Measurements from ENCODE around the gene SYMPK. TPM values are rescaled to one million over a fixed set of nuclear protein-coding genes. Genes with fewer than 3 reads are reported as not detected.

SYMPK gene
- total and polyA plus RNA-seq, 12 donors = 22.4 to 75.0 (median 33.0) TPM

DNA sequence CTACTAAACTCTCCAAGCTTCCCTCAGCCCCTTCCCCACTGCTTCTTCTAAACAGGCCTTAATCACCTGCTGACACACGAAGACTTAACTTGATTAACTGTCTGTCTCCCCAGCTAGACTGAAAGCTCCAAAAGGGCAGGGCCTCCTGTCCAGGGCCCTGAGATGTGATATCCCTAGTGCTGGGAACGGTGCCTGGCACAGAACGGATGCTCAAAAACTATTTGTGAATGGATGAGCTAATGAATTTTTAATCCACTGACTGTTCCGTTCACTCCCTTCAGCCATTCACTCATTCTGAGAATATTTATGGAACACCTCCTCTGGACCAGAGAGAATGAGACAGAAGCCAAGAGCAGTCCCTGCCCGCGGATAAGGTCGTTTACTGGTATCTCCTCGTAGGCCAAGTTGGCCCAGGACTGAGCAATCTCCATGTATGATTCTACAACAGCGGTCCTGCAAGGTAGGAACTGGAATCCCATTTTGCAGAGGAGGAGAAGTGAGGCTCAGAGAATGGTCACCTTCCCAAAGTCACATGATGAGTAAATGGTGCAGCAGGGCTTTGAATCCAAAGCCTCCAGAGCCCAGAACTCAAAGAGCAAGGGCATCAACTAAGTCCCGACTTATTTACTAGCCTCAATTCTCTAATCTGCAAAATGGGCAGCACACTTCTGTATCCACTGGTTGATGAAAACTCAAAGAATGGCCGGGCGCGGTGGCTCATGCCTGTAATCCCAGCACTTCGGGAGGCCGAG lies 73.7 kb downstream of the SYMPK start:
- H3K4me3 ChIP-seq = no peak overlapping the region
- intact Hi-C loops (cut with DNase I) = no loop called here
- H3K4me1 ChIP-seq = peaks cover 6 to 71% (median 48%) of the 10 kb centered on the region in 9 donors
- 70 to 77% methylated on average over 15 of the region's 15 CpGs for WGBS, 2 donors
- no peaks in the 10 kb centered on the region for H3K9me3 ChIP-seq
- H3K27ac ChIP-seq = peak overlapping the region in 8 of 10 donors; percentile 1 to 53 (median 39)
- DNase-seq (peak in 1 of 2 donors; percentile 33), ATAC-seq (peak in 4 of 8 donors; percentile 3 to 31 (median 15))
- peaks cover 0 to 65% (median 25%) of the 10 kb centered on the region in 9 donors for H3K36me3 ChIP-seq
- TF ChIP-seq, protein P1, sequence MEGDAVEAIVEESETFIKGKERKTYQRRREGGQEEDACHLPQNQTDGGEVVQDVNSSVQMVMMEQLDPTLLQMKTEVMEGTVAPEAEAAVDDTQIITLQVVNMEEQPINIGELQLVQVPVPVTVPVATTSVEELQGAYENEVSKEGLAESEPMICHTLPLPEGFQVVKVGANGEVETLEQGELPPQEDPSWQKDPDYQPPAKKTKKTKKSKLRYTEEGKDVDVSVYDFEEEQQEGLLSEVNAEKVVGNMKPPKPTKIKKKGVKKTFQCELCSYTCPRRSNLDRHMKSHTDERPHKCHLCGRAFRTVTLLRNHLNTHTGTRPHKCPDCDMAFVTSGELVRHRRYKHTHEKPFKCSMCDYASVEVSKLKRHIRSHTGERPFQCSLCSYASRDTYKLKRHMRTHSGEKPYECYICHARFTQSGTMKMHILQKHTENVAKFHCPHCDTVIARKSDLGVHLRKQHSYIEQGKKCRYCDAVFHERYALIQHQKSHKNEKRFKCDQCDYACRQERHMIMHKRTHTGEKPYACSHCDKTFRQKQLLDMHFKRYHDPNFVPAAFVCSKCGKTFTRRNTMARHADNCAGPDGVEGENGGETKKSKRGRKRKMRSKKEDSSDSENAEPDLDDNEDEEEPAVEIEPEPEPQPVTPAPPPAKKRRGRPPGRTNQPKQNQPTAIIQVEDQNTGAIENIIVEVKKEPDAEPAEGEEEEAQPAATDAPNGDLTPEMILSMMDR (IDR thresholded peaks at IDR 0.05) = no peak
- peaks cover 0 to 76% (median 0%) of the 10 kb centered on the region in 7 donors for H3K27me3 ChIP-seq

DNA sequence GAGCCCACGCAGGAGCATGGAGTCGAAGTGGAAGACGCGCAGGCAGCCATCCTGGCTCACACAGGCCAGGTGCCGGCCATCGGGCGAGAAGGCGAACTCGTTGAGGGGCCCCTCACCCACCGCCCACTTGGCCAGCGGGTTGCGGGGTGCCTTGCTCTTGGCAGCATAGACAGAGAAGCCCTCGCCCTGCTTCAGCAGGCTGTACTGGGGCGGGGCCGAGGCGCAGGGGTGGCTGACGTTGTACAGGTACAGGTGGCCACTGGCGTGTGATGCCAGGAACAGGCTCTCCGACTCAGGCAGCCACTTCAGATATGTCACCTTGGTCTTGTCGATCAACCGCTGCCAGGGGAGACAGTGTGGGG lies 76.4 kb downstream of the SYMPK start:
- ATAC-seq = no peak
- peaks cover 15 to 79% (median 49%) of the 10 kb centered on the region in 9 donors for H3K4me1 ChIP-seq
- DNase-seq = no peak
- TF ChIP-seq, protein P1 (IDR thresholded peaks at IDR 0.05) = no peak
- H3K4me3 ChIP-seq = no peak overlapping the region
- peaks cover 0 to 65% (median 25%) of the 10 kb centered on the region in 9 donors for H3K36me3 ChIP-seq
- peak overlapping the region in 4 of 10 donors; percentile 89 to 95 (median 94) for H3K27ac ChIP-seq
- intact Hi-C loops (cut with DNase I) = no loop called here
- peaks cover 0 to 89% (median 0%) of the 10 kb centered on the region in 7 donors for H3K27me3 ChIP-seq
- WGBS, 2 donors = 88% methylated on average over 21 of the region's 21 CpGs
- no peaks in the 10 kb centered on the region for H3K9me3 ChIP-seq

DNA sequence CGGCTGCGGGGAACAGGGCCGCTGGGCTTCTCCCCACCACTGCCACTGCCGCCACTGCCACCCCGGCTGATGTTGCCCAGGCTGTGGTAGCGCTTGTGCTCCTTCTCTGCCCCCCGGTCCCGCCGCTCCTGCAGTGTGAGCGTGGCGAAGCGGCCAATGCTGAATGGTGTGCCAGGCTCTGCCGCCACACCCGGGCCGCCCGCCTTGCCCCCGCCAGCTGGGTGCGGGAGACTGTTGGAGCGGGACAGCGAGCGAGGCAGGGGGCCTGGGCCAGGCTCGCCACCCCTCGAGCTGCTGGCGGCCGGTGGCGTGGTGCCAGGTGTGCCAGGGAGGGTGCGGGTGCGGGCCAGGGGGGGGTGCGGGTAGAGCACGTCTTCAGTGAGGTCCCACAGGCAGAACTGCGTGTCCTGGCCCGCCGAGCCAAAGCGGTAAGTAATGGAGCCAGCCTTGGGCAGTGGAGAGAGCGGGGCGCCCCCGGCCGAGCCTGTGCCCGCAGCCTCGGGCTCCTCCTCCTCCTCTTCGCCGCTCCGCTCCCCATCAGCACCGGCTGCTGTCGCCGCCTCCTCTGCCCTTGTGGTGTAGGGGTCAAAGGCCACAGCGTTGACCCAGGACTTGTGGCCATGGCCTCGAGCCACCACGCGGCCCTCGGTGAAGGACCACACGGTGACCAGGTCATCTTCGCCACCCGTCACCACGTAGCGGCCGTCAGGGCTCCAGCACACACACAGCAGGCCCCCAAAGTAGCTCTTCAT lies 77.0 kb downstream of the SYMPK start:
- no peak for ATAC-seq
- H3K27me3 ChIP-seq = peaks cover 0 to 94% (median 0%) of the 10 kb centered on the region in 7 donors
- H3K27ac ChIP-seq = peak overlapping the region in 8 of 10 donors; percentile 79 to 96 (median 94)
- WGBS, 2 donors = 84 to 89% methylated on average over 57 of the region's 57 CpGs
- TF ChIP-seq, protein P1 (IDR thresholded peaks at IDR 0.05) = no peak
- no peaks in the 10 kb centered on the region for H3K9me3 ChIP-seq
- H3K4me1 ChIP-seq = peaks cover 17 to 79% (median 47%) of the 10 kb centered on the region in 9 donors
- DNase-seq = peak in 1 of 2 donors; percentile 24
- no peak overlapping the region for H3K4me3 ChIP-seq
- intact Hi-C loops (cut with DNase I) = no loop called here
- H3K36me3 ChIP-seq = peaks cover 0 to 65% (median 25%) of the 10 kb centered on the region in 9 donors

DNA sequence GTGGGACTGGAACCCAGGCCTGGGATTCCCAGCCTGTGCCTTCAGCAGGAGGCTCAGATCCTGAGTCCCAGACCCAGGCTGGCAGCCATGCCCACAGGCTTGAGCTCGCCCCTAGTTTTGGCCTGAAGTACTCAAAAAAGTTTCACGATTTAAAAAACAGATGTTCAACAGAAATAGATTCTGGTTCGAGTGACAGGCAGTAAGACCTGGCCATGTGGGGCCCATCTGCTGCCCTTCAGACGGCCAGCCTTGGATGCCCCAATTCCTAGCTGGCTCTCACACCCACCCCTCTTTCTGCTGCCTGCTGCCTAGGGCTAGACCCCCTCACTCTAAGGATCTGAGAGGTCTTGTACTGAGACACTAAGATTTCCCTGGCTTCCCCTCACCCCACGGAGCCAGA lies 77.8 kb downstream of the SYMPK start:
- DNase-seq (no peak), ATAC-seq (no peak)
- Histone ChIP-seq H3K9me3 (no peaks in the 10 kb centered on the region), H3K4me3 (no peak overlapping the region), H3K27ac (peak overlapping the region; percentile 79 to 96 (median 91)), H3K27me3 (peaks cover 0 to 100% (median 0%) of the 10 kb centered on the region in 7 donors), H3K36me3 (peaks cover 0 to 56% (median 21%) of the 10 kb centered on the region in 9 donors), H3K4me1 (peaks cover 21 to 83% (median 55%) of the 10 kb centered on the region in 9 donors)
- 37 to 48% methylated on average over 5 of the region's 5 CpGs for WGBS, 2 donors
- intact Hi-C loops (cut with DNase I) = no loop called here
- TF ChIP-seq, protein P1 (IDR thresholded peaks at IDR 0.05) = no peak
